ENCODE measurements around the gene C5.
A peak's percentile ranks its signal among the peaks of the same experiment; 100 is the strongest.
"Not testable (repeated sequence)": the region's sequence is repeated elsewhere in the genome, so short reads cannot be mapped to it uniquely, and the experiment has no call there.

Gene C5

DNA sequence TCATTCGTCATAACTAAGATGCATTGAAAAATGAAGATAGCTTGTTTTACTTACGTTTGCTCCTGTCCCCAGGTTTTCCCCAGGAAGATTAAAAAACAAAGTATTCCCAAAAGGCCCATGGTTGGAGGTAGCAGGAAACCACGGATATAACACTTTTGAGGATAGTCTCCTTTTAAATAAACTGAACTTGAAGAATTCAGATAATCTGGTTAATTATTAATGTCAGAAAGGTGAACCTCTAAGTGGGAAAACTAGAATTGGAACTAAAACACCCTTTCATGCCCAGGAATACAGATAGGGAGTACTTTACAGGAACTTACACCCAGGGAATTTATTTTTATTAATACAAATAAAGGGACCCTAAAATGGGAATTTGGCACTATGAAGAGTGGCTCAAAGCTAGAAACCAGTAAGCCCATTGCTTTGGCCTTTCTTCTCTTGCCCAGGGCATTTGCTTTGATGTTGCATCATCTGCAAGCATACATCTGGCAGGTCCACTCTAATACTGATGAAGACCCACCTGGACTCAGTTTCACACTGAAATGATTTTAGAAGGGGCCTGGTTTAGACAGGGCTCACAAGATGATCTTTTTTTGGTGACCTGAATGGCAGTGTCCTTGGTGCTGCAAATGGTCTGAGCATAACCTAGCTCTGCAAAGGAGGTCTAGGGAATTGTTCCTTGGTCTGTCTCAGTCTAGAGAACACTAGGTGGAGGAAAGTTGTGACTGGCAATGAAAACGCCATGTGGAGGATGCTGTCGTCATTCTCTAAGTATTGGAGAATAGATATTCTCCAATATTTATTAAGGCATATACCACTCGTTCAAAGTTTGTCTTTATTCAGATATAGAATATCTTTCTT, at the start of gene C5:
C5 (minus strand) TSS at position 148 of the 861 bp plus-strand sequence; CDS start at position 119, 29 bp downstream.
- DNase-seq: no peak

DNA sequence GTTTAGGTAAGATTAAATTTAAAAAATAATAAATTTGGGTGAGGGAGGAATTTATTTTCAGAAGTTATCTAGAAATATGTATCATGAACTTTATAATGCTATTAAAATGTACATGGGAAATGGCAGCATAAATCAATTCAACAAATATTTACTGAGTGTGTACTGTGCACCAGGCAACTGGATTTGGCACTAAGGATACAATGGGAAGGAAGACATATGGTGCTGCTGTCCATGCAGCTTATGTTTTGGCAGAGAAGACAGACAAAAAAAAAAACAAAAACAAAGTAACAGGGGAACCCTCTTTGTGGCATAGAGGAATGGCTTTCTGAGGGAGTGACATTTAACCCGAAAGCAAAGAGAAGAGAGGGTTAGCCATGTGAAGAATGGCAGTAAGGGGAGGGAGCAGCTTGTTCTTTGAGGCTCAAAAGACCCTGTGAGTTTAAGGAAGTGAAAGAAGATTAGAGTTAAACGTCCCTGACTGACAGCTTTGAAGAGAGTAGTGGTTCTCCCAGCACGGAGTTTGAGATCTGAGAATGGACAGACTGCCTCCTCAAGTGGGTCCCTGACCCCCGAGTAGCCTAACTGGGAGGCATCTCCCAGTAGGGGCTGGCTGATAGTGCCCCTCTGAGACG, 48.6 kb upstream of the C5 start:
- no peak for DNase-seq

DNA sequence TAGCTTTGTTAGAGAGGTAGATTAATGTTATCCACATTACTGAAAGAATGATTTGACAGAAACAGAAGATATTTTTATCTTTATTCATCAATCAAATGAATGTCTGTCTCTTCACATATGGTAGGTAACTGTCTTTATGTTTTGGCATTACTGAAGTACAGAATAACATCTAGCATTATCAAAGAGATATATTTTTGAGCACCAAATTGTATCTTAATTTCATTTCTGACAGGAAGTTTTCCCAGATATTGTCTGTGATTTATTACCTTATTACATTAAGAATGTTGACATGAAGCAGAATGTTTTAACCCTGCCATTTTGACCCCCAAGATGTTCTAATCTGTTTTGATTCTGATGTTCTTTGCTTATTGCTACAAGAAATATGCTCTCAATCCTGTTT, 45.0 kb upstream of the C5 start:
- no peak for DNase-seq

DNA sequence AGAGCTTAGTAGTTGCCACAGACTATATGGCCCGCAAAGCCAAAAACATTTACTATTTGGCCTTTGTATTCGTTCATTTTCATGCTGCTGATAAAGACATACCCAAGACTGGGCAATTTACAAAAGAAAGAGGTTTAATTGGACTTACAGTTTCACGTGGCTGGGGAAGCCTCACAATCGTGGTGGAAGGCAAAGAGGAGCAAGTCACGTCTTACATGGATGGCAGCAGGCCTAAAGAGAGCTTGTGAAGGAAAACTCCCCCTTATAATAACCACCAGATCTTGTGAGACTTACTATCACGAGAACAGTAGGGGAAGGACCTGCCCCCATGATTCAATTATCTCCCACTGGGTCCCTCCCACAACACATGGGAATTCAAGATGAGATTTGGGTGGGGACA, 40.7 kb upstream of the C5 start:
- DNase-seq: not testable (repeated sequence)

DNA sequence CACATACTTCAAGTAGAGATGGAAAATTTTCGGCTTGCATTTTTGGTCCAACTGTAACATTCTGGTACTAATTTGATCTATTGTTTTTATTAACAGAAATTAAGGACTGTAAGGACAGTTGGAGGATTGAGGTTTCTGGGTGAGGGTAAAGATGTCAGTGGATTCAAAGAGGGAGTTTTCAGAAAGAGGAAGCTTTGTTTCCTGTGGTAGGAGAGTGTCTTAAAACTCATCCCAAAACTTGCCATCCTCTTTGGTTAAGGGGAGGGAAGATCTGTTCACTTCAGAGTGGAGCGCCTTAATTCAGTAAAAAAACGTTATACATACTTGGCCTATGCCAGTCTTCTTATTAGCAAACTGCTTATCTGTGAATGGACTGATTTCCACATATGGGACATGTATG, 38.5 kb upstream of the C5 start:
- no peak for DNase-seq

DNA sequence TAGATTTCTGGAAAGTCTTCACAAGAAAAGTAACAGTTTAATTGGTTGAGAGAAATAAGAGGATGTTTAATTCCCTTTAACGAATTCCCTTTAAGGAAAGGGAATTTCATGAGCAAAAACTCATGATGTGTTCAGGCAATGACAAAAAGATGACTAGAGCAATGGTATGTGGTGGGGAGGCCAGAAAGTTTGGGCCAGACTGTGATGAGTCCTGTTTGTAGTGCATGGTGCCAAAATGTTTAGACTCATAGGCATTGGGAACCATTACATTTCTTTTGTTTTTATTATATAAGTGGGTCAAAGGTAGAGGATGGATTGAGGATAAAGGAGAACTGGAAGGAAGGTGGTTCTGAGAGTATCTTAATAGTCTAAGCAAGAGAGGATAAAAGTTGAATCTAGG, 35.6 kb upstream of the C5 start:
- DNase-seq: no peak

DNA sequence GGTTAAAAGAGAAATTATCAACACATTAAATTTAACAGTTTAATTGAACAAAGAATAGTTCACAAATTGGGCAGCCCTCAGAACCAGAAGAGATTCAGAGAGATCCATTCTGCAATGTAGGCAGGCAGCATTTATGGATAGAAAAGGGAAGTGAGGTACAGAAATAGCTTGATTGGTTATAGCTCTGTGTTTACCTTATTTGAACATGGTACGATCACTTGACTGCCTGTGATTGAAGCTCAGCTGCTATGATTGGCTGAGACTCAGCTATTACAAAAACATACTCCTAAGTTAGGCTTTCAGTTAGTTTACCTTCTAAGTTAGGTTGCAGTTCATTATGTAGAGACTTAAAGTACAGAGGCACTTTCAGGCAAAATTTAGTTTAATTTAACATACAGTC, 32.0 kb upstream of the C5 start:
- DNase-seq: no peak

DNA sequence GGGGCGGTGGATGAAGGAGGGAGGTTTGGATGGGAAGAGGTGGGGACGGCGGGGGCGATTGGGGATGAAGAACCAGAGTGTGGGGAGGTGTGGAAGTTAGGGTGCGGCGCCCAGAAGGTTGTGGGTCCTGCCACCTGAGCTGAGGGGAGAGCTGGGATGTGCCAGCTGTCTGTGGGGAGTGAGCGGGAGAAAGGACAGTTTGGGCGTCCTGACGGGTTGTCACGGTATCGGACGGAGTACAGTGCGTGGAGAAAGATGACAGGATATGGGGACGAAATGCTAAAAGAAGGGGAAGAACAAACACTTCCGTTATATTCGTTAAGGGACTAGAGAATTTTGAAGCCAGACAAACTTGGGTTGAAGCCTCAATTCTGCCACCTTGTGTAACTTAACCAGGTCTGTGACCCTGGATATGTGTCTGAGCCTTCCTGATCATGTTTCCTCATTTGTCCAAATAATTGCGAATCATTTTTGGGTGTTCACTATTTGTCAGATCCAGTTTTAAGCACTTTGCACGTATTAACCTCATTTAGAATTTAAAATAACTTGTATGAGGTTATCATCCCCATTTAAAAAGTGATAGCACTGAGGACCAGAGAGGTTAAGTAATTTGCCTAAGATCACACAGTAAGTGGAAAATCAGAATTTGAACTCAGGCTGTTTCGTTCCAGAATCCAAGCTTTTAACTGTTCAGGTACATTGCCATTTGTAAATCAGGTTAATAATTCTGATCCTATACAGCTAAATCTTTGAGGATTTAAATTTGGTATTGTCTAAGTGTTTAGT, 25.4 kb upstream of the C5 start:
- peak in 1 of 2 donors; percentile 54 for DNase-seq

DNA sequence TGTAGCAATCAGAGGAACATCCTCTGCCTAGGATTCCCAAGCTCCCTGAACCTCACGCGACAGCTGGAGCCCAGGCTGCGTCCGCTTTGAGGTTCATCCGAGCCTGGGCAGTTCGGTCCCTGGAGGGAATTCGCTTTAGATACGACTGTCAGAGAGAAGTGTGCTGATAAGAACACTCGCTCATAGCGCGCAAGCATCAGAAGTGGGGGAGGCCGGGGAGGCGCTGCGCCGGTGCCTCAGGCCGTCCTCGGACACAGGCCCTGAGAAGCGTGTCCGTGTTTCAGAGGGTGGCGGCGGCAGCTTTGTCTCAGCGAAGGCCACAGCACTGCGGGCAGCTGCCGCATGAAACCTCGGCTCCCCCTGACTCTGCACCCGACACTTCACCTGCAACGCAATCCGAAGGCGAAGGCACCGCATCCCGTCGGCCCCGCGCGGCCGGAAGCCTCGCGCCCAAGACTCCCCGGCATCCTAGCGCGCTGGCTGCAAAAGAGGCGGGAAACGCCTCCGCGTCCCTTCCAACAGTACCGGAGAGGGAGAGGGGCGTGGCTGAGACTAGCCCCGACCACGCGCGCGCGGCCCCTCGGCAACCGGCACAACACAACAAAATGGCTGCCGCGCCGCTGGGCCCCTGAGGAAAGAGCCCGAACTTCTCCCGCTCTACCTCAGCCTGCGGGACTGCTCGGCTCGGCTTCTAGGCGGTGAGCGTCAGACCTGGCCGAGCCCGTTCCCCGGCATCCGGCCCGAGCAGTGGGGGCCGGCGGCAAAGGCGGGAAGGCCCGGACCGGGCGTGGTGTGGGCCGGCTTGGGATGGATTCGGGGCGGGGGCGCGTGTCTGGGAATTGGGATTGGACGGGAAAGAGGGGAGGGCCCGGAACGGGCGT, 24.5 kb upstream of the C5 start, which contains the start of gene CNTRL:
CNTRL (plus strand) TSS at position 586 of the 881 bp plus-strand sequence. CDS start 13,372 bp downstream, outside the sequence.
- peak; percentile 76 to 87 for DNase-seq

DNA sequence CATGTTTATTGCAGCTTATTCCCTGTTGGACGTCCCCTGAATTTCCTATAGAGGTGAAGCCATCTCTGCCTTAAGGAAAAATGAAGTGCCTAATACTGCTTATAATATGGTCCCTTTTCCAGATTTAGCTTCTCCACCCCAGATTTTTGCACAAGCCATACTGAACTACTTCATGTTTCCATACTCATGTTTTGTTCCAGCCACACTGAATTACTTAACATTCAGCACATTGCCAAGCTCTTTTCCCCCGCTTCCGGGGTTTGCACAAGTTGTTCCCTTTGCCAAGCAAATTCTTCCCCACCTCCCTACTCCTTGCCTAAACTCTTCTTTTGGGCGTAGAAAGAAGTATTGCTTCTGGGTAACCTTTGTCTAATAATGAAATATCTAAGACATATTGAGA, 23.0 kb upstream of the C5 start:
- DNase-seq: no peak

DNA sequence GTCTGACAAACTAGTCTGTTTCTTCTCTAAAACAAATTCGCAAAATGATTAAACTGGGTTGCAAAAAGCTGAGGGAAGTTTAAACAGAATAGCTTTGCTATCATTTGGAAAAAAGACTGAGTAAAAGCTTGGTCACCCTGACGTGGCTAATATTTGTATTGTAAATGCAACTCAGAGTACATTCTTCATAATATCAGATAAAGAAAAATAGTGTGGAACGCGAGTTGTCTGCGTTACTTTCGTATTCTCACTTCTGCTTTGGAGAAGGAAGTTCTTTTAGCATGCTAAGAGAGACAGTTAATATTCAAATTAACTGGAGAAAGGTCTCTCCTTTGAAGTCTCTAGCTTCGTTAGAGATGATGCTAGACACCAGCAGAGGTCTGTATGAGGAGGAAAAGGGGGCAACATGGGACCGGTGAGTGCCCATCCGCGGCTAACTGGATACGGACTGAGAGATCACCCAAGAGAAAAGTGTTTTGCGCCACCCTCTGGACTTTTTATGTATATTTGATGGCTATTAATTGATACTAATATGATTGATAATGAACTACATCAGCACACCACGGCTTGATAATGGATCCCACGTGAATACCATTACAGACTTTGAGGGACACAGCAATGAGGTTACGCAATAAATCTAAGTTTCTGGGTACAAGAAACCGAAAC, 21.8 kb upstream of the C5 start:
- peak; percentile 45 to 70 for DNase-seq

DNA sequence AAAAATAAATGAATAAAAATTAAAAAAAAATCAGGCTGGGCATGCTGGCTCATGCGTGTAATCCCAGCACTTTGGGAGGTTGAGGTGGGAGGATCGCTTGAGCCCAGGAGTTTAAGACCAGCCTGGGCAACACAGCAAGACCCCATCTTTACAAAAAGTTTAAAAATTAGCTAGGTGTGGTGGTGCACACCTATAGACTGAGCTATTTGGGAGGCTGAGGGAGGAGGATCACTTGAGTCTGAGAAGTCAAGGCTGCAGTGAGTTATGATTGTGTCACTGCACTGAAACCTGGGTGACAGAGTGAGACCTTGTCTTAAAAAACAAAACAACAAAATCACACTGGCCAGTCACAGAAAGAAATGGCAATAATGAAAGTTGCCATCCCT, 21.3 kb upstream of the C5 start:
- DNase-seq: peak in 1 of 2 donors; percentile 23

DNA sequence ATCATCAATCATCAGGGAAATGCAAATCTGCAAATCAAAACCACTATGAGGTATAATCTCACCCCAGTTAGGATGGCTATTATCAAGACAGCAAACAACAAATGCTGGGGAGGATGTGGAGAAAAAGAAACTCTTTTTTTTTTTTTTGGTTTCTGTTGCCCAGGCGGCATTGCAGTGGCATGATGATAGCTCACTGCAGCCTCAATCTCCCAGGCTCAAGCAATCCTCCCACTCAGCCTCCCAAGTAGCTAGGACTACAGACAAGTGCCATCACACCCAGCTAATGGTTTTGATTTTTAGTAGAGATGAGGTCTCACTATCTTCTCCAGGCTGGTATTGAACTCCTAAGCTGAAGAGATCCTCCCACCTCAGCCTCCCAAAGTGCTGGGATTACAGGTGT, 19.3 kb upstream of the C5 start:
- DNase-seq: no peak

DNA sequence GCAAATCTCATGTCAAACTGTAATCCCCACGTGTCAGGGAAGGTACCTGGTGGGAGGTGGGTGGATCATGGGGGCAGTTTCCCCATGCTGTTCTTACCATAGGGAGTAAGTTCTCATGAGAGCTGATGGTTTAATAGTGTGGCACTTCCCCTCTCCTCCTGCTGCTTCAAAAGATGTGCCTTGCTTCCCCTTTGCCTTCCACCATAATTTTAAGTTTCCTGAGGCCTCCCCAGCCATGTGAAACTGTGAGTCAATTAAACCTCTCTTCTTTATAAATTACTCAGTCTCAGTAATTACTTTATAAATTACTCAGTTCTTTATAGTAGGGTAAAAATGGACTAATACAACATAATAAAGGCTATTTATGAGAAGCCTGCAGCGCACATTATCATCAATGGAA, 17.6 kb upstream of the C5 start:
- no peak for DNase-seq

DNA sequence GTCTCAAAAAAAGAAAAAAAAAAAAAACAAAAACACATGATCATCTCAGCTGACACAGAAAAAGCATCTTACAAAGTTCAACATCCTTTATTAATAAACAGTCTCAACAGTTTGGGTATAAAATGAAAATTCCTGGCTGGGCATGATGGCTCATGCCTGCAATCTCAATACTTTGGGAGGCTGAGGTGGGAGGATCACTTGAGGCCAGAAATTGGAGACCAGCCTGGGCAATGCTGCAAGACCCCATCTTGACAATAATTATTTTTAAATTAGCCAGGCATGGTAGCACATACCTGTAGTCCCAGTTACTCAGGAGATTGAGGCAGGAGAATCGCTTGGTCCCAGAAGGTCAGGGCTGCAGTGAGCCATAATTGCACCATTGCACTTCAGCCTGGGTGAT, 16.8 kb upstream of the C5 start:
- DNase-seq: no peak

DNA sequence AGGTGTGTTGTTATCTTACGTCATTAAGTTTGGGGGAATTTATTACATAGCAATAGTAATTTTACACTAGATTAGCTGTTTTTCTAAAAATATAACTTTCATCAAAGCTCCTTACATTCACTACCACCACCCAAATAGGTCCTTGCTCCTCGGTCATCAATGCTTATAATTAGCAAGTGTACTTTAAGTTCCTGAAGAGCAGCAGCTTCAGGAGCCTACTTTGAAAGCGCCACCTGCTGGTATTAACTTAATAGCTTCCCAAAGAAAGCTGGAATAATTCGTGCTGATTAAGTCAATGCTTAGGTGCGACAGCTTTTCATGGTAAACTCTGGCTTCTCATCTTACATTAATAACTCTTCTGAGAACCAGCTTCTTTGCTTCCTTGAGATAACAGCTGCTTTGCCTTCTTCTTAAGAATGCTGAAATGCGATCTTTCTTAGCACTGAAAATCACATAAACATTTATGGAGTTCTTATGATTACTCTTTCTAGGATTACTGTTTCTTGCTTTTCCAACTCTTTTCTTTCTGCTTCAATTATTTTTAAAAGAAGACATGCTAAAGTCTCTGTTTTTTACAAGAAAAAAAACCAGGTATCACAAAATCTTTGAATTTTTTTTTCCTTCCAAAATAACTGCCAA, 10.0 kb upstream of the C5 start:
- DNase-seq: peak; percentile 28 to 71

DNA sequence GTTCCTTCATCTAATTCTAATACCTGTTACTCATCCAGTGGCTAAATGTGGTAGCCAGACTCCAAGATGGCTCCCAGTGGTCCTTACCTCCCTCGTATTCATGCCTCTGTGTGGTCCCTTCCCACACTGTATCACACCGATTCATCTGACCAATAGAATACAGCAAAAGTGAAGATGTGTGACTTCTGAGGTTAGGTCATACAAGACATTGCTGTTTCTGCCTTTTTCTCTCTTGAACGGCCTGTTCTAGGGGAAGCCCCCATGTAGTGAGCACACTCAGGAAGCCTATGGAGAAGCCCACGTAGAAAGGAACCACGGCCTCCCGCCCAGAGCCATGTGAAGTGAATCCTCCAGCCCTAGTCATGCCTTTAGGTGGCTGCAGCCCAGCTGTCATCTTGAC, 9.4 kb upstream of the C5 start:
- DNase-seq: no peak

DNA sequence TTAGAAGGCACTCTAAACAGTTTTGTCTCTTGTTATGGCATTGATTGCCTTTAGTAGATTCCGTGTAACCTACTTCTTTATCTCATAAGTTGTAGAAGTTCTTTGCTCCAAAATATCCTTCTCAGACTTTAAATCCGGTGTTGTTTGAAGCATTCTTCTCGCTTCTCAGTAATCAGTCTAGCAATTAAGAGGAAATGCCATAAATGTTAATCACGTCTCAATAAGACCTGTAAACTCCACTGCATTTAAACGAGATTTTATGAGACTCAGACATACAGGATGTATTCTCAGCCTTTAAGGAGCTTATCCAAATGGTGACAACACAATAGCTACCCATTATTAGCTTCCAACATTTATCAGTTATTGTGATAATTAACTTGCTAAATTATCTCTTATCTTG, 7.7 kb upstream of the C5 start:
- no peak for DNase-seq

DNA sequence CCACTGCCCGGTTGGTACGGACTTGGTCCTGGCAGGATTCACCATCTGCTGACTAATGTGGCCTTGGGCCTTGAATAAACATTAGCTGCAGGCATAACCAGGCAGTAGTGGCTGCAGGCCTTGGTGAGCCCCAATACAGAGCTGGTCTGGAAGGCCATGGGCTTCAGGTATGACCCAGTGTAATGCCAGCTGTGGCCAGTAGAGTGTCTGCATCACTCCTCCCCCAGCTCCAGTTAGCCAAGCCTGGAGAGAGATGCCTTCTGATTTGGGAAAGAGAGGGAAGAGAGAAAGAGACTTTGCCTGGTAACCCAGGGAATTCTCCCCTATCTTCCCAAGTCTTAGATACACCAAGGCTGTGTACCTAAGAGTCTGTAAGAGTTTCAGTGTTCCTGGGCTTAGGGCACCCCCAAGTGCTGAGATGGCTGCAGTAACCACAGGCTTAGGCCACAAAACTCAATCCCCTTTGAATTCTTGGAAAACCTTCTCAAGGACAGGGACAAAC, 5.6 kb upstream of the C5 start:
- DNase-seq: no peak

DNA sequence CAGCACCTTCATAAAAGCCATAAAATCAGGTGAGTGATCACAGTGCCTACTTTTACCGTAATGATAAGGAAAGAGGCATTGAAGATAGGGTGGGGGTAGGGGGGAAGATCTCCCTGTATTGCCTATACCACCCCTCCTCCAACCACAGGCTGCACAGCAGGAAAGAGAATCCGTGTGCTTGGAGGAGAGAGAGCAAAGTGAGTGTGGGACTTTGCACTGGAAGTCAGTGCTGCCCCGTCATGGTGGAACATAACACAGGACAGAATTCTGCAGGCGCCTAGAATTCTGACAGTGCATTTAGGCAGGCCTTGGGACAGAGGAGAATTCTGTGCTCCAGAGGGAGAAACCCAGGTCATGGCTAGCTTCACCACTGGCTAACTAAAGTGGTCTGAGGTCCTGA, 3.5 kb upstream of the C5 start:
- no peak for DNase-seq

DNA sequence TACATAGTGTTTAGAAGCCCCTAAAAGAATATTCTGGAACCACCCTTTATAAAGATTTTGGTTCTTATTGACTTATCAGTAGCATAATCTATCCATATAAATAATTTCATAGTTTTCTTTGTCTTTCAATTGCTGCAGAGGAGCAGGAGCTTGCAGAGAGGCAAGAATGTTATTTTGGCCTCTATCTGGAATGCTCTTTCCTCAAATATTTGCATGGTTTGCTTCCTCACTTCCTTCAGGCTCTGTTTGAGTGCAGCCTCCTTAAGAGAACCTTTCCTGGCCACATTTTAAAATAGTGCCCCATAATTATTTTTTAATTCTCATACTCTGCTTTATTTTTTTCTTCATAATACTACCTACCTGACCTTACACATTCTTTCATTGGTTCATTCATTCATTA, 1.5 kb downstream of the C5 start:
- DNase-seq: no peak
